ENCODE measurements around the gene HSBP1.

GRCh38 chr16:83762992-83763358 lies 44.8 kb upstream of the HSBP1 start:
- no peak for TF ChIP-seq POLR2A (IDR thresholded peaks at IDR 0.05)
- TF ChIP-seq CTCF (IDR thresholded peaks at IDR 0.05): no peak
